T-helper 2 cell treated with Interferon-gamma antibody and Interleukin-4, amounts not matched to agents 5 μg/mL and 100 μg/mL, for 36 hours (primary cell): ENCODE measurements around the gene RAB6C.
A peak's percentile ranks its signal among the peaks of the same experiment; 100 is the strongest.
"Not testable (repeated sequence)": the region's sequence is repeated elsewhere in the genome, so short reads cannot be mapped to it uniquely, and the experiment has no call there.

Experiments
- DNase-seq: peaks from one replicate; pipeline ENCODE4 v3.0.0; 2021; ENCODE audit warnings: low spot score
- H3K27ac Mint-ChIP-seq: one replicate; pipeline ENCODE4 v1.8.0; 2021; ENCODE audit warnings: mild to moderate bottlenecking, mixed read lengths
- H3K27me3 Mint-ChIP-seq: one replicate; pipeline ENCODE4 v1.8.0; 2021; ENCODE audit warnings: low read depth, mixed read lengths
- H3K36me3 Mint-ChIP-seq: one replicate; pipeline ENCODE4 v1.8.0; 2021; ENCODE audit warnings: low read depth, mixed read lengths
- H3K4me1 Mint-ChIP-seq: one replicate; pipeline ENCODE4 v1.8.0; 2021; ENCODE audit warnings: low read depth, mixed read lengths
- H3K4me3 Mint-ChIP-seq: one replicate; pipeline ENCODE4 v1.8.0; 2022; ENCODE audit warnings: mild to moderate bottlenecking, moderate library complexity, mixed read lengths
- H3K9me3 Mint-ChIP-seq: one replicate; pipeline ENCODE4 v1.8.0; 2021; ENCODE audit warnings: mixed read lengths

Gene RAB6C

GRCh38 chr2:129975016-129975774 is 4.3 kb upstream of the RAB6C start:
- H3K36me3 Mint-ChIP-seq, result no peaks in the 10 kb centered on the region
- H3K4me1 Mint-ChIP-seq, result peaks cover 3% of the 10 kb centered on the region
- no peak overlapping the region for H3K27ac Mint-ChIP-seq
- H3K9me3 Mint-ChIP-seq, result no peaks in the 10 kb centered on the region
- peaks cover 27% of the 10 kb centered on the region for H3K27me3 Mint-ChIP-seq
- DNase-seq, result no peak
- no peak overlapping the region for H3K4me3 Mint-ChIP-seq

GRCh38 chr2:129976969-129977368 is 2.5 kb upstream of the RAB6C start:
- H3K36me3 Mint-ChIP-seq, H3K4me1 Mint-ChIP-seq, H3K9me3 Mint-ChIP-seq, DNase-seq, H3K27ac Mint-ChIP-seq, H3K4me3 Mint-ChIP-seq: not testable (repeated sequence)
- peaks cover 33% of the 10 kb centered on the region for H3K27me3 Mint-ChIP-seq

DNA sequence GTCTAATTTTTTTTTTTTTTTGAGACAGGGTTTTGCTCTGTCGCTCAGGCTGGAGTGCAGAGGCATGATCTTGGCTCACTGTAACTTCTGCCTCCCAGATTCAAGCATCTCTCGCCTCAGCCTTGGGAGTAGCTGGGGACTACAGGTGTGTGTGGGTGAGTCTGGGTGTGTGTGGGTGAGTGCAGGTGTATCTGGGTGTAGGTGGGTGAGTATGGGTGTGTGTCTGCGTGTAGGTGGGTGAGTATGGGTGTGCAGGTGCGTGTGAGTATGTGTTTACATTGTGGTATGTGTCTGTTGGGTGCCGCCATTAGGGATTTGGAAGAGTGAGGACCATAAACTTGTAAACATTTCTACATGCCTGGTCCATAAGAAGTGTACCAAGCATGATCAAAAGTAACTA is 1.5 kb upstream of the RAB6C start:
- DNase-seq, result no peak
- peaks cover 9% of the 10 kb centered on the region for H3K4me1 Mint-ChIP-seq
- H3K4me3 Mint-ChIP-seq, result no peak overlapping the region
- peaks cover 4% of the 10 kb centered on the region for H3K9me3 Mint-ChIP-seq
- no peak overlapping the region for H3K27ac Mint-ChIP-seq
- peaks cover 2% of the 10 kb centered on the region for H3K36me3 Mint-ChIP-seq
- H3K27me3 Mint-ChIP-seq, result peaks cover 31% of the 10 kb centered on the region

DNA sequence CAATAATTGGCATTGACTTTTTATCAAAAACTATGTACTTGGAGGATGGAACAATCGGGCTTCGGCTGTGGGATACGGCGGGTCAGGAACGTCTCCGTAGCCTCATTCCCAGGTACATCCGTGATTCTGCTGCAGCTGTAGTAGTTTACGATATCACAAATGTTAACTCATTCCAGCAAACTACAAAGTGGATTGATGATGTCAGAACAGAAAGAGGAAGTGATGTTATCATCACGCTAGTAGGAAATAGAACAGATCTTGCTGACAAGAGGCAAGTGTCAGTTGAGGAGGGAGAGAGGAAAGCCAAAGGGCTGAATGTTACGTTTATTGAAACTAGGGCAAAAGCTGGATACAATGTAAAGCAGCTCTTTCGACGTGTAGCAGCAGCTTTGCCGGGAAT is 780 bp downstream of the RAB6C start:
- H3K9me3 Mint-ChIP-seq, H3K36me3 Mint-ChIP-seq, H3K27ac Mint-ChIP-seq, H3K4me1 Mint-ChIP-seq, DNase-seq: not testable (repeated sequence)
- peak overlapping the region; percentile 46 for H3K4me3 Mint-ChIP-seq
- H3K27me3 Mint-ChIP-seq, result peaks cover 33% of the 10 kb centered on the region

GRCh38 chr2:129981689-129982088 is 2.2 kb downstream of the RAB6C start:
- not testable (repeated sequence) for DNase-seq, H3K27ac Mint-ChIP-seq, H3K36me3 Mint-ChIP-seq, H3K4me1 Mint-ChIP-seq, H3K9me3 Mint-ChIP-seq, H3K4me3 Mint-ChIP-seq
- H3K27me3 Mint-ChIP-seq, result peaks cover 36% of the 10 kb centered on the region

DNA sequence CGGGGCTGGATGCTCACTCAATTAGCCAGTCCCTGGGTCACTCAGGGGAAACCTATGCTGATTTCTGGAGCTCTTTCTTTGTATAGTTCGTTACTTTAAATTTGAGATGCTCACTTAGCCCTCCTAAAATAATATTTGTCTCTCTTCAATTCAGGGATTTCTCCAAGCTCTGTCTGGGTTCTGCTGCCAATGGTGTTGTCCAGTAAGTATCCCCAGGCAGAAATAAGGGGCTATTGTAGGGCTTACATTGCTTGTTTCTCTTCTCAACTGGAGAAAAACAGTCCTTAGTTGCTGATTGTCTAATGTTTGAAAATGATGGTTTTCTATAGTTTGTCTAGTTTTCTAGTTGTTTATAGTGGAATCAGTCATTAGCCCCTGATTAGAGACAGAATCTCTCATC is 5.0 kb downstream of the RAB6C start:
- peaks cover 6% of the 10 kb centered on the region for H3K4me1 Mint-ChIP-seq
- DNase-seq, result no peak
- peaks cover 24% of the 10 kb centered on the region for H3K27me3 Mint-ChIP-seq
- peaks cover 2% of the 10 kb centered on the region for H3K36me3 Mint-ChIP-seq
- no peak overlapping the region for H3K4me3 Mint-ChIP-seq
- no peak overlapping the region for H3K27ac Mint-ChIP-seq
- peaks cover 4% of the 10 kb centered on the region for H3K9me3 Mint-ChIP-seq

- not testable (repeated sequence) for H3K9me3 Mint-ChIP-seq, H3K27ac Mint-ChIP-seq, H3K4me3 Mint-ChIP-seq, H3K36me3 Mint-ChIP-seq, DNase-seq, H3K4me1 Mint-ChIP-seq
- peaks cover 33% of the 10 kb centered on the region for H3K27me3 Mint-ChIP-seq
Observed at GRCh38 chr2:129992415-129993006, 13.0 kb downstream of the RAB6C start.

GRCh38 chr2:129993151-129993550 is 13.7 kb downstream of the RAB6C start:
- H3K36me3 Mint-ChIP-seq, DNase-seq, H3K4me3 Mint-ChIP-seq, H3K4me1 Mint-ChIP-seq, H3K27ac Mint-ChIP-seq, H3K9me3 Mint-ChIP-seq: not testable (repeated sequence)
- H3K27me3 Mint-ChIP-seq, result peaks cover 31% of the 10 kb centered on the region

DNA sequence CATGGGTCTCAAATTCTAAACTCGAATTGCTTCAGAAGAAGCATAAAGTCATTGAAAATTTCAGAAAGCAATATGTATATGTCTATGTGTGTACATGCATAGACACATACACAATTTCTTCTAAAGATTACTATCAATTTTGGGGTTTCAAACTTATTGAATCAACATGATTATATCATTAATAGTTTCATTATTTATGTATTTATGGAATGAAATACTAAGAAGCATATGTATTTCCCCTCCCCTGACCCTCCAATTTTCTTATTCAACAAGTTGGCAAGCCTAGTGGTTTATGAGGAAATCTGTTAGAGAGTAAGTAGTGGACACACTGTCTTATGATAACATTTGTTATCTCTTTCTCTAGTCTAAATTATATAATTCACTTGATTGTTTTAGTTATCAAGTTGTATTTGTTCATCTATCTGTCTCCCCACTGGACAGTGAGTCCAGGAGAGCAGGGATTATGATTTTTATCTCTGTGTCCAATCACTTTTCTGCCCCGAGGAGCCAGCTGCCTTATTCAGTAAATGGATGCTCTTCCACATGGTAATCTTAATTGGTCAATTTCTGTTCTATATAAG is 17.3 kb downstream of the RAB6C start:
- not testable (repeated sequence) for H3K4me1 Mint-ChIP-seq, DNase-seq, H3K27ac Mint-ChIP-seq, H3K9me3 Mint-ChIP-seq, H3K36me3 Mint-ChIP-seq, H3K4me3 Mint-ChIP-seq
- peaks cover 25% of the 10 kb centered on the region for H3K27me3 Mint-ChIP-seq

- not testable (repeated sequence) for H3K9me3 Mint-ChIP-seq, H3K4me3 Mint-ChIP-seq, H3K4me1 Mint-ChIP-seq, DNase-seq, H3K36me3 Mint-ChIP-seq, H3K27ac Mint-ChIP-seq
- H3K27me3 Mint-ChIP-seq, result peaks cover 16% of the 10 kb centered on the region
Observed at GRCh38 chr2:129998771-129999170, 19.3 kb downstream of the RAB6C start.

- DNase-seq, H3K36me3 Mint-ChIP-seq, H3K4me1 Mint-ChIP-seq, H3K27ac Mint-ChIP-seq, H3K4me3 Mint-ChIP-seq, H3K9me3 Mint-ChIP-seq: not testable (repeated sequence)
- H3K27me3 Mint-ChIP-seq, result peaks cover 31% of the 10 kb centered on the region
Observed at GRCh38 chr2:130005862-130006261, 26.4 kb downstream of the RAB6C start.

DNA sequence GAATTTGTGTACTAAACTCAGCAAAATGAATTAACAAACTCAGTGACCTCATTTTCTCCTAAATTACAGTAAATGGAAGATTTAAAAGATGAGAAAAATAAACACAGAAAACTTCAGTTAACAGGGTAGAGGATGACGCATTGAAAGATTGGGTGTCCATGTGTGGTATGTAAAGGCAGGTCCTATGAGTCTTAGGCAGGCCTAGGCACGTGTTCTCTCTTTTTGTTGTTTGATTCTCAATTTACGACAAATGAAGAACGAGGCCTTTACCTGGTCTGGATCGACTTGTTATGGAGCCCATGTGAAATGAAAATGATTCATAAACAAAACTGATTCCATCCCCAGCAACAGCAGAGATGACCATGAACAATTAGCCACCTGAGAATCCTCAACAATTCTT is 37.2 kb downstream of the RAB6C start:
- not testable (repeated sequence) for H3K27me3 Mint-ChIP-seq, DNase-seq, H3K4me3 Mint-ChIP-seq, H3K4me1 Mint-ChIP-seq, H3K27ac Mint-ChIP-seq, H3K36me3 Mint-ChIP-seq, H3K9me3 Mint-ChIP-seq

DNA sequence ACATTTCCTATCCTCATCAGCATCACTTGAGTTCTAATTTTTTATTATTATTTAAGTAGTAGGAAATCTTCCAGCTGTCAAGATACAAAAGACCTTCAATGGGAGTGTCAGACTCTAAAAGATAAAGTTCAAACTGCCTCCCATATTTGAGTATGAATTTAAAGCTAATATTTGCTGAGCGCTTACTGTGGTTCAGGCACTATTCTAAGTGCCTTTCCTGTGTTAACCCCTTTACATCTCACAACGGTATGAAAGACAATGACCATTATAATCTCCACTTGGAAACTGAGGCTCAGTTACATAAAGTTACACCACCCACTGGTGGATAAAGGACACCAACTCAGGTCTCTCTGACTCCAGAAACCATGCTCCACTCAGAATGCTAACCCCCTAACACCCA is 39.9 kb downstream of the RAB6C start:
- H3K27ac Mint-ChIP-seq, result no peak overlapping the region
- no peak for DNase-seq
- H3K4me1 Mint-ChIP-seq, result no peaks in the 10 kb centered on the region
- H3K36me3 Mint-ChIP-seq, result no peaks in the 10 kb centered on the region
- H3K9me3 Mint-ChIP-seq, result peaks cover under 1% of the 10 kb centered on the region
- H3K27me3 Mint-ChIP-seq, result no peaks in the 10 kb centered on the region
- no peak overlapping the region for H3K4me3 Mint-ChIP-seq

DNA sequence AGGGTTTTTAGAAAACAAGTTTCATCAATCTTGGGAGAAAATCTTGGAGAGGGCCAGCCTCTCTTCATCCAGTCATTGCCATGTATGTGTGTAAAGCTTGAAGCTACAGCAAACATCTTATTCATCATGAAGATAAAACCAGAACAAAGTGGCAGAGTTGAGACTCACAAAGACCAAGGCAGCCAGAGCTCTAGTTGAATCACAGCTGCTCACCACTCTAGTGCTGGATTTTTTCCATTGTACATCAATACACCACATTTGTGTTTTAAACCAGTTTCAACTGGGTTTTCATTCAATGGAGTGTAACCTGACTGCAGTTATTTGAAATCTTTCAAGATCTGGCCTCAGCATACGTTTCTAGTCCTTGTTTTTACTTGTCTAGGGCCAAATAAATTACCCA is 40.6 kb downstream of the RAB6C start:
- not testable (repeated sequence) for H3K9me3 Mint-ChIP-seq, H3K4me3 Mint-ChIP-seq, H3K27me3 Mint-ChIP-seq, H3K36me3 Mint-ChIP-seq, H3K4me1 Mint-ChIP-seq, H3K27ac Mint-ChIP-seq, DNase-seq

- not testable (repeated sequence) for DNase-seq, H3K36me3 Mint-ChIP-seq, H3K4me1 Mint-ChIP-seq, H3K27ac Mint-ChIP-seq, H3K4me3 Mint-ChIP-seq, H3K9me3 Mint-ChIP-seq, H3K27me3 Mint-ChIP-seq
Observed at GRCh38 chr2:130025931-130026330, 46.5 kb downstream of the RAB6C start.
